Effector memory CD8-positive, alpha-beta T cell (primary cell): ENCODE measurements around the gene C16orf46.

Experiments
- ATAC-seq: fragments of 150-1000 bp; cut with Tn5 transposase; replicated peaks from 2 replicates; pipeline ENCODE4 v1.10.0; 2021; ENCODE audit warnings: mild to moderate bottlenecking, moderate library complexity
- DNase-seq, 3 experiments: peaks; one replicate each; pipeline ENCODE4 v3.0.0; 2021
- H3K27ac Mint-ChIP-seq, 2 donors: one replicate each; pipeline ENCODE4 v1.8.0; 2022; ENCODE audit warnings: mild to moderate bottlenecking in 2 of 2, mixed read lengths in 2 of 2, moderate library complexity in 2 of 2
- H3K27me3 Mint-ChIP-seq, 2 donors: one replicate each; pipeline ENCODE4 v1.8.0; 2022; ENCODE audit warnings: mixed read lengths in 2 of 2
- H3K36me3 Mint-ChIP-seq: one replicate; pipeline ENCODE4 v1.8.0; 2022; ENCODE audit warnings: mild to moderate bottlenecking, moderate library complexity, mixed read lengths; ENCODE audit not compliant: insufficient read depth
- H3K4me1 Mint-ChIP-seq, 2 donors: one replicate each; pipeline ENCODE4 v1.8.0; 2022; ENCODE audit warnings: low read depth in 2 of 2, mixed read lengths in 2 of 2
- H3K4me3 Mint-ChIP-seq, 2 donors: one replicate each; pipeline ENCODE4 v1.8.0; 2022; ENCODE audit warnings: mild to moderate bottlenecking in 2 of 2, mixed read lengths in 2 of 2, moderate library complexity in 2 of 2
- H3K9me3 Mint-ChIP-seq, 2 donors: one replicate each; pipeline ENCODE4 v1.8.0; 2022; ENCODE audit warnings: mixed read lengths in 2 of 2

The C16orf46 gene

DNA sequence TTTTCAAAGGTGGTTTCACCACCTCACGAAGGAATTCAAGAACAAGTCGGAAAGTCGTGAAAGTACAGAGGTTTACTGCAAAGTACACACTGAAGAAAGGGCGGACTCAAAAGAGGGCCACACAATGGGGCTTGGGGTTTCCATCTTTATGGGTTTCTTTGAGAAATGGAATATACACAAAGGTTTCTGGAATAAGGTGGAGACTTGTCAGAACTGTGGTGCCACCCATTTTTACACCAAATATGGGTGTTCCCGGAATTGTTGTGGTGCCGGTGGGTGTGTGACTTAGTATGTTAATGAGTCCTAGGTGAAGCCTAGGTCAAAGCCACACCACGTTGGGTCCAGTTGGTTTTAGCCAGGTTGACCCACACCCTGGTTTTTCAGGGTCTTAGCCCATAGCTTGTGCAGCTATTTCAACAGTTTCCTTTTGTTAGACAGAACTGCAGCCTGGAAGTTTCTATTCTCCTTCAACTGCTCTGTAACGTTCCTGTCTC, 19.7 kb upstream of the C16orf46 start:
- peak overlapping the region; percentile 50 to 73 for H3K4me3 Mint-ChIP-seq
- peaks cover 0 to 2% of the 10 kb centered on the region in 2 donors for H3K9me3 Mint-ChIP-seq
- H3K27ac Mint-ChIP-seq: peak overlapping the region in 1 of 2 donors; percentile 73
- peaks cover 4 to 6% of the 10 kb centered on the region in 2 donors for H3K4me1 Mint-ChIP-seq
- peaks cover 8% of the 10 kb centered on the region for H3K36me3 Mint-ChIP-seq
- ATAC-seq: no peak
- DNase-seq: no peak
- H3K27me3 Mint-ChIP-seq: peaks cover 0 to under 1% of the 10 kb centered on the region in 2 donors

DNA sequence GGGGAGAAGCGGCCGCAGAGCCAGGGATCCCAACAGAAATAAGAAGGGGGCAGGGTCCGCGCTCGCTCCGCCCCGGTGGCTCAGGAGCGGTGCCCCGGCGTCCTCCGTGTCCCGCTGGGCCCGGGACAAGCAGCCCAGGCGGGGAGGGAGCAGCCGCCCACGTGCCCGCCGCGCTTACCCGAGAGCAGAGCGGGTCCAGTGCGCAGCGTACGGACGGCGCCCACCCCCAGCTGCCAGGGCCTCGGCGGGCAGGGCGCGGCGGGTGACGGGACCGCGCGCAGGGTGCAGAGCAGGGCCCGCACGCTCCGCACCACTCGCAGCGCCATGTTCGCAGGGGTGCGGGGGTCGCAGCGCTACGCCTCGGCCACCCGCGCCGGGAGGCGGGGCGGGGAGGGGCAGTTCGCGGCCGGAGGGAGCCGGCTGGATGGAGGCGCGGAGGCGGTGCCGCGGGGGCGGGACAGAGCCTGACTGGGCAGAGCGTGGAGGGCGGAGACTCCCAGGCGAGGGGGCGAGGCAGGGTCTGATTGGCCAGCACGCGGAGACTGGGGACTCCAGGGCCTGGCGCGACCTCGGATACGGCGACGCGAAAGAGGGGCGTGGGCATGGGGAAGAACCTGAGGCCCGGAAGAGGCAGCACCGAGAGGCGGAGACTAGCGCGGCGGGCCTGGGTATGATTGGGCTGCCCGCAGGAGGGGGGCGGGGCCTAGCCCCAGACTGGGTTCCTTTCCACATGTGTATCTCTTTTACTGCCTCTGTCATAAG, 19.1 kb upstream of the C16orf46 start, which contains the start of gene GCSH:
TSS of gene GCSH (minus strand) at position 443 of the 762 bp plus-strand sequence. CDS start at position 326, 117 bp downstream.
- Mint-ChIP-seq H3K4me3 (peak within 1 kb of the TSS; percentile 69 to 73), H3K36me3 (peaks cover 8% of the 10 kb centered on the region), H3K9me3 (peaks cover 0 to 2% of the 10 kb centered on the region in 2 donors), H3K4me1 (peaks cover 4 to 6% of the 10 kb centered on the region in 2 donors), H3K27ac (peak within 1 kb of the TSS in 1 of 2 donors; percentile 73), H3K27me3 (no peaks in the 10 kb centered on the region)
- DNase-seq (peak; percentile 96 to 98 (median 97)), ATAC-seq (peak; percentile 94)

DNA sequence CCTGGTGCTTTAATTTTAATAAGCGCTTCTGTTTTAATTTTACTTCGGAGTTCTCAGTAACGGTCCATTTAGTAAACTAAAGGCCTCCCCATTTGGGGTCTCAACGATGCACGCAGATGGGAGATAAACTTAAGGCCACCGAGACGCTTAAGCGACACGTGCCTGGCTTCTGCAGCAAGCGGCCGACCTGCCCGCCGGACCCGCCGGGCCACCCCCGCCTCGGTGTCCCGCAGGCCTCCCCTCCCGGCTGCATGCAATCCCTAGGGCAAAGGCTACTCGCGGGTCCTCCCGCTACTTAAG, 18.6 kb upstream of the C16orf46 start:
- H3K4me3 Mint-ChIP-seq: peak overlapping the region; percentile 69 to 73
- H3K27me3 Mint-ChIP-seq: no peaks in the 10 kb centered on the region
- H3K4me1 Mint-ChIP-seq: peaks cover 4 to 6% of the 10 kb centered on the region in 2 donors
- H3K36me3 Mint-ChIP-seq: peaks cover 8% of the 10 kb centered on the region
- DNase-seq (no peak), ATAC-seq (no peak)
- peaks cover 0 to 2% of the 10 kb centered on the region in 2 donors for H3K9me3 Mint-ChIP-seq
- H3K27ac Mint-ChIP-seq: no peak overlapping the region

DNA sequence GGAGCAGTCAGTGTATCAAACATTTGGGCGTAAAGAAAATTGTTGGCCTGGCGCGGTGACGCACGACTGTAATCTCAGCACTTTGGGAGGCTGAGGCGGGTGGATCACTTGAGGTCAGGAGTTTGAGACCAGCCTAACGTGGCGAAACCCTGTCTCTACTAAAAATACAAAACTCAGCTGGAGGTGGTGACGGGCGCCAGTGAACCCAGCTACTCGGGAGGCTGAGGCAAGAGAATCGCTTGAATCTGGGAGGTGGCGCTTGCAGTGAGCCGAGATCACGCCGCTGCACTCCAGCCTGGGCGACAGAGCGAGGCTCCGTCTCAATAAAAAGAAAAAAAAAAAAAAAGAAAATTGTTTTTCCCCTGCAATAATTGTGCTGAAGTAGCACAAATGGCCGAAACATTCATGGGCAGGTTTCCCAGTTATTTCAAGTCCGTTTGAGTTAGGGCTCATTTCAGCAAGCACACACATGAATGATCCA, 17.8 kb upstream of the C16orf46 start:
- no peak for ATAC-seq
- H3K27me3 Mint-ChIP-seq: no peaks in the 10 kb centered on the region
- peaks cover 0 to 2% of the 10 kb centered on the region in 2 donors for H3K9me3 Mint-ChIP-seq
- H3K4me1 Mint-ChIP-seq: peaks cover 4 to 6% of the 10 kb centered on the region in 2 donors
- peaks cover 12% of the 10 kb centered on the region for H3K36me3 Mint-ChIP-seq
- no peak for DNase-seq
- H3K4me3 Mint-ChIP-seq: peak overlapping the region; percentile 69 to 73
- H3K27ac Mint-ChIP-seq: no peak overlapping the region

DNA sequence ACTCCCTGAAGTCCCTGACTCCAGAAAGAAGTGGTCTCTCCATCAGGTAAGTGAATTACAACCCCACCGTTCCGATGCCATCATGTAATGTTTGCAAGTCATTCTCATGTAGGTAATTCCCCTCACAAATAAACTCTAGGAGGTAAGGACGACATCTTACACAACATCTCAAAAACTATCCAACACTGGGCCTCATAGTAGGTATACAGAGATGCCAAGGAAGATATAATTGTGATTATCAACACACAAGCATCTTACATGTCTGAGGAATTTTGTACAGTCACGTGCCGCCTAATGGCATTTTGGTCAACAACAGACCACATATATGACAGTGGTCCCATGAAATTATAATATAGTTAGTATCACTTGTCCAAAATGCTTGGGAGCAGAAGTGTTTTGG, 11.8 kb upstream of the C16orf46 start:
- no peak overlapping the region for H3K27ac Mint-ChIP-seq
- DNase-seq (no peak), ATAC-seq (no peak)
- H3K27me3 Mint-ChIP-seq: no peaks in the 10 kb centered on the region
- H3K4me1 Mint-ChIP-seq: no peaks in the 10 kb centered on the region
- H3K36me3 Mint-ChIP-seq: peaks cover 4% of the 10 kb centered on the region
- H3K9me3 Mint-ChIP-seq: no peaks in the 10 kb centered on the region
- H3K4me3 Mint-ChIP-seq: no peak overlapping the region

DNA sequence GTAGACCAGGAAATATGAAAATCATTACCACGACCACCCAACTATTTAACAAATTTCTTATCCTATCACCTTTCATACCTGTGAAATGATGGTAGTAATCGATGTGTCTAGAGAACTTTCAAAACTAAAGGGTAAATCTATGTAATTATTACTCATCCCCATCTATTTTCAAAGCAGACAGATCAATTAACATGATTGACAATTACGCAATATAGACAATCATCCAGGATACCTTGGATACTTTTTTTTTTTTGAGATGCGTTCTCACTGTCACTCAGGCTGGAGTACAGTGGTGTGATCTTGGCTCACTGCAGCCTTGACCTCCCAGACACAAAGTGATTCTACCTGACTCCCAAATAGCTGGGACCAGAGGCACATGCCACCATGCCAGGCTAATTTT, 4.0 kb upstream of the C16orf46 start:
- peaks cover 3% of the 10 kb centered on the region for H3K36me3 Mint-ChIP-seq
- no peaks in the 10 kb centered on the region for H3K9me3 Mint-ChIP-seq
- ATAC-seq (no peak), DNase-seq (no peak)
- peaks cover 2 to 3% of the 10 kb centered on the region in 2 donors for H3K4me1 Mint-ChIP-seq
- H3K27ac Mint-ChIP-seq: no peak overlapping the region
- H3K27me3 Mint-ChIP-seq: no peaks in the 10 kb centered on the region
- no peak overlapping the region for H3K4me3 Mint-ChIP-seq

DNA sequence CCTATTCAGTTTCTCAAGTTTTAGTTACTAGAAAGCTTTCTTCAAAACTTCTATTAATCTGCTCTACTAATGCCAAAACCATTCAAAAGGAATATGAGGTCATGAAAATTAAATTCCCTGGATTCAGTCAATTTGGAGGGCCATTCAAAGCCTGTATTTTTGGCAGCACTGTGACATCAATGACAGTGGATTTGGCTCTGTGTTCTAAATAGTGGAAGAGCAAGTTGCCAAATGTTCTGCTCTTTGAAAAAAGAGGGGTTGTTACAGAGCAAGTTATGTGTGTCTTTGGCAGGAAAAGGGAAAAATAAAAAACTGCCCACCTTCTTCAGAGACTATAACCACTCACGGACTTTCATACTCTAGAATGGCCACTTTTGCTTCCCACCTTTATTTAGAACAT, 3.2 kb upstream of the C16orf46 start:
- Mint-ChIP-seq H3K27ac (no peak overlapping the region), H3K36me3 (peaks cover 3% of the 10 kb centered on the region), H3K4me3 (no peak overlapping the region), H3K4me1 (peaks cover 2 to 3% of the 10 kb centered on the region in 2 donors), H3K27me3 (no peaks in the 10 kb centered on the region), H3K9me3 (no peaks in the 10 kb centered on the region)
- no peak for ATAC-seq
- DNase-seq: no peak

DNA sequence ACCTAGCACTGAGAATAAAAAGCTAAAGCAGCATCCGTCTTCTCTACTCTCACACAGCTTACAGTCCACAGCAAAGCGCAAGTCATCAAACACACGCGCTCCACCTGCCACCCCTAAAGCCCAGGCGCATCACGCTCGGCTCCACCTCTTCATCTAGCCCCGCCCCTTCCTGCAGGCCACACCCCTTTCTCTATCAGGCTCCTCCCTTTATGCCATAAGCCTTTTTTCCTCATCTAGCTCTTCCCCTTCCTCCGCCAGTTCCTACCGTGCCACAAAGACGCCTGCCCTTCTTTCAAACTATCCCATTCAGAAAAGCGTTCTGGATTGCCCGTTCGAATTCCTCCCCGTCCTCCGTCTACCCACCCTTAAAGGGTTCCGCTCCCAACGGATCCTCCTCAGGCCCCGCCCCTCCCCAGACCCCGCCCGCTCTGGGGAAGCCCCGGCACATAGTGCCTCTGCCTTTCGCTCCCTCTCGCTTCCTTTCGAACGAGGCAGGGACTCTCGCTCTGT, 417 bp downstream of the C16orf46 start:
- peak; percentile 80 for ATAC-seq
- DNase-seq: peak; percentile 96 to 99 (median 97)
- H3K4me1 Mint-ChIP-seq: peaks cover 2 to 3% of the 10 kb centered on the region in 2 donors
- H3K9me3 Mint-ChIP-seq: no peaks in the 10 kb centered on the region
- peaks cover 3% of the 10 kb centered on the region for H3K36me3 Mint-ChIP-seq
- H3K27ac Mint-ChIP-seq: no peak overlapping the region
- no peaks in the 10 kb centered on the region for H3K27me3 Mint-ChIP-seq
- no peak overlapping the region for H3K4me3 Mint-ChIP-seq

DNA sequence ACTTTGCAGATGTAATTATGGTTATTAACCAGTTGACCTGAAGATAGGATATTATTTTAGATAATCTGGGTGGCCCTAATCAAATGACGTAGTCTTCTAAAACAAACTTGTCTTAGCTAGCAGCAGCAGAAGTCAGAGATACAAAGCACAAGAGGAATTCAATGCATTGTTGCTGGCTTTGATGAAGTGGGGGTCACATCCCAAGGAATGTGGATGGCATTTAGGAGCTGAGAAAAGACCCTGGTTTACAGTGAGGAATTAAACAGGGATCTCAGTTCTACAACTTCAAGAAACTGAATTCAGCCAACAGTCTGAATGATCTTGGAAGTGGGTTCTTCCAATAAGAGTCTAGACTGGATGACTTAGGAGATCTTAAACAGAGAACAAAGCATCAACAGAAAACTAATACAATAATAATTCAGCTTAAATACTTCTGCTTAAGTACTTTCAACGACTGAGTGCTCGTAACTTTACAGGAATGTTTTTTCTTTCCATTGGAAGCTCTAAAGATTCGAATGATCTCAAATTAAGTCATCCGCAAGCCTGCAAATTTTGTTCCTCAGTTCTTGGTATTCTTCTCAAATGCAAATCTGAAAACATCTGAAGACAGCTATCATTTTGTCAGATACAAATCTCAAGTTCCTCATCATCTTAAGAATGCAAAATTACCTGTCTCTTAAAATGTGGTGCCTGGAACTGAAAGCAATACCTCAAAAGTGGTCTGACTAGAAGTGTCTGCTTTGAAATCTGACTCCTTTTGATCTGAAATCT, 3.3 kb downstream of the C16orf46 start:
- H3K9me3 Mint-ChIP-seq: no peaks in the 10 kb centered on the region
- no peak for DNase-seq
- peaks cover 3% of the 10 kb centered on the region for H3K36me3 Mint-ChIP-seq
- no peak overlapping the region for H3K27ac Mint-ChIP-seq
- H3K27me3 Mint-ChIP-seq: peaks cover 0 to 10% of the 10 kb centered on the region in 2 donors
- H3K4me1 Mint-ChIP-seq: peaks cover 2 to 3% of the 10 kb centered on the region in 2 donors
- no peak overlapping the region for H3K4me3 Mint-ChIP-seq
- no peak for ATAC-seq

DNA sequence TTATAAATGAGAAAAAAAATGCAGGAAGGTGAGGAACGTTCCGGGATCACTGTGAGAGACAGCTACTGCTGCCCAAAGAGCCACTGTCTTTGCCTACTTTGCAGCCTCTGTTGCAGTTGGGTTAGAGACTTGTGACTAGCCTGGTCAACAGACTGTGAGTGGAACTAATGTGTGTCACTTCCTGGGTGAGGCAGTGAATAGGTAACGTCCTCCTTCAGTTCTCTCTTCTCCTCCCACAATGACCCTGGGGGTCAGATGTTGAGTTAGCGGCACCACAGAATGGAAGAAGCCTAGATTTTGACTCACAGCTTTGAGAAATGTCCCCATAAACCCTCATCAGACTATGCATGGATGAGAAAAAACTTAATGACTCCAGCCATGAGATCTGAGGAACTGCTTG, 5.2 kb downstream of the C16orf46 start:
- no peak overlapping the region for H3K4me3 Mint-ChIP-seq
- no peaks in the 10 kb centered on the region for H3K36me3 Mint-ChIP-seq
- DNase-seq (no peak), ATAC-seq (no peak)
- H3K27ac Mint-ChIP-seq: no peak overlapping the region
- peaks cover 0 to 10% of the 10 kb centered on the region in 2 donors for H3K27me3 Mint-ChIP-seq
- H3K9me3 Mint-ChIP-seq: no peaks in the 10 kb centered on the region
- no peaks in the 10 kb centered on the region for H3K4me1 Mint-ChIP-seq

DNA sequence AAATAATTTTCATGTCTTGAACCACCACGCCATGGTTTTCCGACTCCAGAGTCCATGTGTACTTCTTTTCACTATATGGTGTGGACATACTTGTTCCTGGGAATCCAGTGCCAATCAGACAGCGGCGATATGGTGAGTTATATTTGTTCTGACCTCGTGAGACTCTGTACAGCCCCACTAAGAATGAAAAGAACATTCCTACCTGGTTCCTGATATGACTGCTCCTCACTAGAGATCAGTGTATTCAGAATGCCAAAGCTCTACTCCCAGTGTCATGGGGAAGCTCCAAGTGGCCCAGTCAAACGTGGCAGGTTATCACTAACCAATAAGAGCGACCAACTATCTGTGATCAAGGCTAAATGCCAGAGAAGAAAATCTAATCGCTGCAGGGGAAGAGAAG, 6.1 kb downstream of the C16orf46 start:
- H3K4me1 Mint-ChIP-seq: no peaks in the 10 kb centered on the region
- DNase-seq (no peak), ATAC-seq (no peak)
- H3K9me3 Mint-ChIP-seq: no peaks in the 10 kb centered on the region
- no peak overlapping the region for H3K27ac Mint-ChIP-seq
- H3K36me3 Mint-ChIP-seq: no peaks in the 10 kb centered on the region
- no peak overlapping the region for H3K4me3 Mint-ChIP-seq
- H3K27me3 Mint-ChIP-seq: peaks cover 0 to 10% of the 10 kb centered on the region in 2 donors

DNA sequence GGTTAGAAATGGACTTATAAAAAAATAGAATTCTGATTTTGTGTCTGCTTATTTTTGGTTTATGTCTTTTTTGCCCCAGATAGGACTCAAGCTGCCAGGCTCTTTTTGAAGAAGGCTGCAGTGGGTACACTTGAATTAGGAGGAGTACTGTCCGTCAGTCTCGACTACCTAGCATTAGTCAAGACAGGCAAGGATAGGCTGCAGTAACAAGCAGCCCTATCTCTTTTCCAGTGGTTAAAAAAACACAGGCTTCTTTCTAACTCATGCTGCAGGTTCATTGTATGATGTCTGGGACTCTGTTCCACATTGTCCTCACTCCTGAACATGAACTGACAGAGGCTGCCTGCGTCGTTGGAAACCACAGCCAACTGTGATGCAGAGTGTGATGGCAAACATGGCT, 8.0 kb downstream of the C16orf46 start:
- Mint-ChIP-seq H3K4me1 (no peaks in the 10 kb centered on the region), H3K4me3 (no peak overlapping the region), H3K9me3 (no peaks in the 10 kb centered on the region), H3K27ac (no peak overlapping the region), H3K27me3 (peaks cover 0 to 10% of the 10 kb centered on the region in 2 donors), H3K36me3 (no peaks in the 10 kb centered on the region)
- DNase-seq (no peak), ATAC-seq (no peak)

DNA sequence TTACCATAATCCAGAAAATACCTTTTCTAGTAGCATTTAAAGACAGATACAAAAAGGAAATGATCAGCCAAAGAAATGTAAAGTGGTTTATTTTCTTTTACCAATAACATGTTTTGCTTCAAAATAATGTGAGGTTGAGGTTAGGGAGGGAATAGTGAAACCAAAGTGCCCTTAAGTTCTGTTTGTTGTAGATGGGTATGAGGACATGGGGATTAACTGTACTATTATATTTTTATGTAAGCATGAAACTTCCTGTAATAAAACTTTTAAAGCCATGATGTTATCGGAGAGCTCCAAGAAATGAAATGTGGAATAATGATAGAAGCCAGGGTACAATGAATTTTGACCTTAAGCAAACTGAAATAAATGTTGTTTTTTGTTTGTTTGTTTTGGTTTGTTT, 9.9 kb downstream of the C16orf46 start:
- Mint-ChIP-seq H3K27me3 (peaks cover 0 to 10% of the 10 kb centered on the region in 2 donors), H3K9me3 (no peaks in the 10 kb centered on the region), H3K4me3 (no peak overlapping the region), H3K36me3 (no peaks in the 10 kb centered on the region), H3K4me1 (no peaks in the 10 kb centered on the region), H3K27ac (no peak overlapping the region)
- no peak for DNase-seq
- no peak for ATAC-seq
